ENCODE measurements around the gene BLOC1S1. TPM values are rescaled to one million over a fixed set of nuclear protein-coding genes. Genes with fewer than 3 reads are reported as not detected.
A peak's percentile ranks its signal among the peaks of the same experiment; 100 is the strongest.

BLOC1S1 gene
- total RNA-seq, 1 donor from 2014 or later: 71.2 TPM

DNA sequence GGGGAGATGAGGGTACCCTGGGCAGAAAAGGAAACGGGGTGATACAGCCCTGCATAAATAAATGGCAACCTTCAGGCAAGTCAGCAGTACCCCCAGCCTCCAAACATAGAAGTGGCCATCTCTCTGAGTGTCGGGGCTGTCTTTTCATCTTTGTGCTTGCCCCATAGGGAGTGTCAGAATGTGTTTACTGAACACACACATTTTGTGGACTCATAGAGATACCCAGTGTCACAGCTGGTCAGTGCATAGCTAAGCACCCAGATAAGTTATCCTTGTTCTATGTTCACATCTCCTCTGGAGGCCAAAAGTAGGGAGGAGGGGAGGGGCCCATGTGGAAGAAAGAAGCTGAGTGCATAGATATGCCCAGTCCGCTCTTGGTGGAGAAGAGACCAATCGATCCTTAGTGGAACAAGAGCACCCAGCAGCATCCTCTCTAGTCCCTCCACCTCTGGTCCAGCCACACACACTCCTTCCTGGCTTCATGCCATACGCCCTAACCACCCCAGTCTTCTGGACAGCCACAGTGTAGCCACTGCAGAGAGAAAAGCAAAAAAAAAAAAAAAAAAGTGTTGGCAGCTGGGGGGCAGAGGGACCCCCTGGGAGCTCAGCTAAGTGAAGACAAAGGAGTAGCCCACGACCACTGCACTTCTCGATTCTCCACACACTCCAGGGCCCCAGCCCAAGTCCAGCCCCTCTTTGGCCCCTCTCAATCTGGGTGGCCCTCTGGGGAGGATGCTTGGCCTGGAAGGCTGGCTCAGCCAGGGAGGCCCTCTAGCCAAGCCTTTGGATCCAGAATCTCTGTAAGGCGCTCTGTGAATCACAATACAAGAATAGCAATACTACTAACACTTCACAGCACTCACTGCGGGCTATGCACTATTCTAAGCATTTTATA lies 10.8 kb upstream of the BLOC1S1 start:
- H3K27ac Mint-ChIP-seq (ENCODE audit: unreplicated experiment): peak overlapping the region; percentile 84

GRCh38 chr12:55705782-55706402 lies 10.0 kb upstream of the BLOC1S1 start:
- no peak for DNase-seq
- Mint-ChIP-seq H3K36me3 (ENCODE audit: unreplicated experiment) (no peaks in the 10 kb centered on the region), H3K4me3 (ENCODE audit: unreplicated experiment) (peak overlapping the region; percentile 96), H3K27ac (ENCODE audit: unreplicated experiment) (peak overlapping the region; percentile 87), H3K4me1 (ENCODE audit: low read depth, unreplicated experiment) (peaks cover 19% of the 10 kb centered on the region), H3K27me3 (ENCODE audit: unreplicated experiment) (peaks cover 9% of the 10 kb centered on the region), H3K9me3 (ENCODE audit: unreplicated experiment) (peaks cover 10% of the 10 kb centered on the region)
- TF ChIP-seq, protein P1, sequence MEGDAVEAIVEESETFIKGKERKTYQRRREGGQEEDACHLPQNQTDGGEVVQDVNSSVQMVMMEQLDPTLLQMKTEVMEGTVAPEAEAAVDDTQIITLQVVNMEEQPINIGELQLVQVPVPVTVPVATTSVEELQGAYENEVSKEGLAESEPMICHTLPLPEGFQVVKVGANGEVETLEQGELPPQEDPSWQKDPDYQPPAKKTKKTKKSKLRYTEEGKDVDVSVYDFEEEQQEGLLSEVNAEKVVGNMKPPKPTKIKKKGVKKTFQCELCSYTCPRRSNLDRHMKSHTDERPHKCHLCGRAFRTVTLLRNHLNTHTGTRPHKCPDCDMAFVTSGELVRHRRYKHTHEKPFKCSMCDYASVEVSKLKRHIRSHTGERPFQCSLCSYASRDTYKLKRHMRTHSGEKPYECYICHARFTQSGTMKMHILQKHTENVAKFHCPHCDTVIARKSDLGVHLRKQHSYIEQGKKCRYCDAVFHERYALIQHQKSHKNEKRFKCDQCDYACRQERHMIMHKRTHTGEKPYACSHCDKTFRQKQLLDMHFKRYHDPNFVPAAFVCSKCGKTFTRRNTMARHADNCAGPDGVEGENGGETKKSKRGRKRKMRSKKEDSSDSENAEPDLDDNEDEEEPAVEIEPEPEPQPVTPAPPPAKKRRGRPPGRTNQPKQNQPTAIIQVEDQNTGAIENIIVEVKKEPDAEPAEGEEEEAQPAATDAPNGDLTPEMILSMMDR (IDR thresholded peaks at IDR 0.05; ENCODE audit: partially characterized antibody, unreplicated experiment): peak; percentile 68

More for the DNA sequence above, 10.8 kb upstream of the BLOC1S1 start:
- H3K4me1 Mint-ChIP-seq (ENCODE audit: low read depth, unreplicated experiment): peaks cover 19% of the 10 kb centered on the region
- H3K4me3 Mint-ChIP-seq (ENCODE audit: unreplicated experiment): peak overlapping the region; percentile 96
- peaks cover under 1% of the 10 kb centered on the region for H3K36me3 Mint-ChIP-seq (ENCODE audit: unreplicated experiment)
- peaks cover 10% of the 10 kb centered on the region for H3K9me3 Mint-ChIP-seq (ENCODE audit: unreplicated experiment)
- TF ChIP-seq, protein P1 (IDR thresholded peaks at IDR 0.05; ENCODE audit: partially characterized antibody, unreplicated experiment): no peak
- peaks cover 9% of the 10 kb centered on the region for H3K27me3 Mint-ChIP-seq (ENCODE audit: unreplicated experiment)
- DNase-seq: no peak

DNA sequence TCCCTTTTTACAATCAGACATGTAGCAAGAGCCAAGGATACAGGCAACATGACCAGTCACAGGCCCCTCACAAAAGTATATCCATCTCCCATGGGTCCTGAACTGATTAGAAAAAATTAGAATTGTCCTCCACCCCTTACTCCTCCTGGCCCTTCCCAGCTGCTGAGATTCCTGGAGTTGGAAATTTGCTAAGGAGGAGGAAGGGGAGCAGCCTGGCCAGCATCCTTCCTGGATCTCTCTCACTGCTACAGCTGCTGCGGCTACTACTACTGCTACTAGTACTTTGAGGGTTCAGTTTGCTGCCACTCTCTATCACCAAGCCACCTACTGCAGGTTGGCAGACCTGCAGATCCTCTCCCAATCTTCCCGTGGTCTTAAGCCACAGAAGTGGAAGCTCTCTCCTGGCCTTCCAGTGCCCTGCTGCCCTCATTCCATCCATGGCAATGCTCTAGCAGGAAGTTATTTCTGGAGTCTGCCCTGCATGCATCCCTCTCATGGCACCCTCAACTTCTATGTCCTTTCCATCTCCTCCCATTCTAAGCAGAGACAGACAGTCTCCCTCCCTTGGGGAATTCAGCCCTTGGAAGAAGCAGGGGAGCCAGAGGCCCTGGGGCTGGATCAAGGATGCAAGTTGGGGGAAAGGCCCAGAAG lies 9.2 kb upstream of the BLOC1S1 start:
- DNase-seq: no peak
- Mint-ChIP-seq H3K27me3 (ENCODE audit: unreplicated experiment) (peaks cover 9% of the 10 kb centered on the region), H3K4me1 (ENCODE audit: low read depth, unreplicated experiment) (peaks cover 19% of the 10 kb centered on the region)

DNA sequence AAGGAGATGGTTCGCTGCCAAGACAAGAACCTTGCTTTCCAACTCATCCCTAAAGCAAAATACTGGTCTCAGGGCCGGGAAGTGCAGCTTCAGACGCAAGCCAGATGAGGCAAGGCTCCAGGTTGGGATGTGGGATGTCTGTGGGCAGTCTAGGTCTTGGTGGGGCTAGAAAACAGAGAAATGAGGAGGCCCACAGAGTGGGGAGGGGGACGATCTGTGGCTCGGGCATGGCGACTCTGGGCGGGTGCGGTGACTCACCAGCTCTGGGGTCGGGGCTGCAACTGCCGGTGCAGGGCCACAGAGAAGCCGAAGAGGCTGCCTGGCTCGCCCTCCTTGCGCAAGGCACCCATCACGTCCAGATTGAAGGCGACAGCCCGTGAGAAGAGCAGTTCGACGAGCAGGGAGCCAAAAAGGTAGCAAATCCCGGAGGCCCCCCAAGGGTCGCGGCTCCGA lies 8.6 kb upstream of the BLOC1S1 start:
- TF ChIP-seq, protein P1 (IDR thresholded peaks at IDR 0.05; ENCODE audit: partially characterized antibody, unreplicated experiment): no peak
- Mint-ChIP-seq H3K27me3 (ENCODE audit: unreplicated experiment) (peaks cover 9% of the 10 kb centered on the region), H3K27ac (ENCODE audit: unreplicated experiment) (peak overlapping the region; percentile 71), H3K9me3 (ENCODE audit: unreplicated experiment) (peaks cover 7% of the 10 kb centered on the region), H3K36me3 (ENCODE audit: unreplicated experiment) (no peaks in the 10 kb centered on the region), H3K4me1 (ENCODE audit: low read depth, unreplicated experiment) (peaks cover 20% of the 10 kb centered on the region), H3K4me3 (ENCODE audit: unreplicated experiment) (peak overlapping the region; percentile 96)
- peak; percentile 48 for DNase-seq

More for the DNA sequence above, 9.2 kb upstream of the BLOC1S1 start:
- TF ChIP-seq, protein P1 (IDR thresholded peaks at IDR 0.05; ENCODE audit: partially characterized antibody, unreplicated experiment): no peak
- Mint-ChIP-seq H3K4me3 (ENCODE audit: unreplicated experiment) (peak overlapping the region; percentile 96), H3K9me3 (ENCODE audit: unreplicated experiment) (peaks cover 7% of the 10 kb centered on the region), H3K36me3 (ENCODE audit: unreplicated experiment) (no peaks in the 10 kb centered on the region), H3K27ac (ENCODE audit: unreplicated experiment) (peak overlapping the region; percentile 71)
